NT2/D1 (cell line): ENCODE results near the gene CD9.

Experiments
- SUZ12 ChIP-seq: IDR thresholded peaks from 2 replicates; pipeline ENCODE4 v1.6.1; 2011; ENCODE audit not compliant: insufficient read length, insufficient read depth; ENCODE audit errors: extremely low read depth
- YY1 ChIP-seq: IDR thresholded peaks from 2 replicates; pipeline ENCODE4 v1.6.1; 2011; ENCODE audit not compliant: insufficient read length, insufficient read depth
- ZNF274 ChIP-seq: IDR thresholded peaks from 2 replicates; pipeline ENCODE4 v1.6.1; 2011; ENCODE audit warnings: mild to moderate bottlenecking, low read depth, low read length

- TF ChIP-seq SUZ12 (no peak), ZNF274 (no peak), YY1 (no peak)
These were observed 68.4 kb downstream of the CD9 start for GRCh38 chr12:6268484-6269157.
